H1 (cell line): ENCODE data around the gene ZNF581.
A peak's percentile ranks its signal among the peaks of the same experiment; 100 is the strongest.

Experiments
- CEBPB ChIP-seq: IDR thresholded peaks from 2 replicates; pipeline ENCODE4 v1.6.1; 2012; ENCODE audit warnings: low read depth, low read length
- CREB1 ChIP-seq: IDR thresholded peaks from 2 replicates; pipeline ENCODE4 v1.6.1; 2012; ENCODE audit warnings: inconsistent platforms
- EP300 ChIP-seq, 2 experiments: IDR thresholded peaks; 1 replicate in 1 of 2; 2 replicates in 1 of 2; pipeline ENCODE4 v1.6.1; 2011 to 2012; ENCODE audit warnings: low read depth in 2 of 2, low read length in 2 of 2, mild to moderate bottlenecking in 2 of 2, borderline replicate concordance in 1 of 2, inconsistent platforms in 1 of 2, moderate library complexity in 1 of 2
- EZH2 ChIP-seq: fragments of 200-600 bp; sonication (generic); IDR thresholded peaks from 2 replicates; pipeline ENCODE4 v1.7.1; 2012; ENCODE audit warnings: low read depth, mild to moderate bottlenecking, moderate library complexity, low read length, inconsistent platforms; ENCODE audit not compliant: severe bottlenecking
- JUND ChIP-seq: IDR thresholded peaks from 2 replicates; pipeline ENCODE4 v1.6.1; 2011; ENCODE audit warnings: mild to moderate bottlenecking, improper control_type of control experiment, low read length
- POLR2A ChIP-seq, 2 experiments: IDR thresholded peaks; 1 replicate in 1 of 2; 2 replicates in 1 of 2; pipeline ENCODE4 v1.6.1; 2011; ENCODE audit warnings: low read depth in 2 of 2, low read length in 2 of 2, mild to moderate bottlenecking in 2 of 2; ENCODE audit errors: control extremely low read depth in 1 of 2
- POLR2AphosphoS5 ChIP-seq: IDR thresholded peaks from 2 replicates; pipeline ENCODE4 v1.6.1; 2011; ENCODE audit warnings: low read depth, low read length
- RAD21 ChIP-seq, 2 experiments: IDR thresholded peaks in 1 of 2; conservative IDR thresholded peaks in 1 of 2; 2 replicates each; pipeline ENCODE4 v1.6.1; 2011; ENCODE audit warnings: low read depth in 2 of 2, low read length in 2 of 2, improper control_type of control experiment in 1 of 2, inconsistent platforms in 1 of 2, mild to moderate bottlenecking in 1 of 2, moderate library complexity in 1 of 2
- TAF1 ChIP-seq: IDR thresholded peaks from 2 replicates; pipeline ENCODE4 v1.6.1; 2011; ENCODE audit warnings: mild to moderate bottlenecking, low read depth, low read length
- TBP ChIP-seq: IDR thresholded peaks from 2 replicates; pipeline ENCODE4 v1.6.1; 2011; ENCODE audit warnings: low read depth, low read length, improper control_type of control experiment
- TF ChIP-seq, protein P1 (sequence below), 3 experiments: IDR thresholded peaks; 1 replicate in 2 of 3; 2 replicates in 1 of 3; pipeline versions ENCODE4 v1.5.1 to v1.6.1; 2011; ENCODE audit warnings: low read length in 3 of 3, mild to moderate bottlenecking in 3 of 3, inconsistent platforms in 2 of 3, low read depth in 1 of 3, moderate library complexity in 1 of 3; ENCODE audit not compliant: insufficient read depth in 1 of 3; ENCODE audit errors: control extremely low read depth in 1 of 3
- TF ChIP-seq, protein P2 (sequence below): IDR thresholded peaks from 2 replicates; pipeline ENCODE4 v1.6.1; 2011; ENCODE audit warnings: low read depth, mild to moderate bottlenecking, low read length; ENCODE audit not compliant: insufficient read depth
- TF ChIP-seq, protein P3 (sequence below): IDR thresholded peaks from 2 replicates; pipeline ENCODE4 v1.6.1; 2012; ENCODE audit warnings: inconsistent platforms

DNA sequence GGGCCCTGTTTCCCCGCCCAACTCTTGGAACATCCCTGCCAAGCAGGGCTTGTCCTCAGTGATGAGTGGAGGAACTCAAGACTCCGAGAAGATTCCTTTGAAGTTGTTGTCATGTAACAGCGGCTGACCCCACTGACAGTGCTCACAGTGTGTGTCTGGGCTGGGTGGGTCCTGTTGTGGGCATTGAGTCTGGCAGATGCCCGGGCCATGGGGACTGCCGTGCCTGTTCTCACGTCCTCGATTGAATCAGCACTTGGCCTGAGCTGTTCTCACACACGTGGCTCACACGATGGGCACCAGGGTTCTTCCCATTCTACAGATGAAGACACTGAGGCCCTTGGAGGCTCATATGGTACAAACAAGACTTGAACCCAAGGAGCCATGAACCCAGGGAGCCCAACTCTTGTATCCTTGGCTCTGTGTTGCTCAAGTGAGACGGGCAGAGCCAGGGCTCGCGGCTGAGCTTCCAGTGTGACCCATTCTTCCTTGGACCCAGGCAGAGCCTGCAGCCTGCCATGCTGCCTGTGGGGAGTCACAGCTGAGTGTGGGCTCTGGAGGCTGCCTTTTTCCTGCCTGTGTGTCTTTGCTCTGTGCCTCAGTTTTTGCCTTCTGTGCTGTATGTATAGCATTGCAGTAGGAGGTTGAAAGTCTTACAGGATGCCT is 23.0 kb downstream of the ZNF581 start:
- 0 out of 2 replicates have a peak, but pooled peaks have one; percentile 5 for TF ChIP-seq POLR2AphosphoS5
- TF ChIP-seq EZH2: no peak
- no peak for TF ChIP-seq JUND
- TF ChIP-seq EP300 (IDR thresholded peaks at IDR 0.05; ENCODE audit: borderline replicate concordance in 1 of 2, low read depth in 2 of 2, low read length in 2 of 2): no peak
- TF ChIP-seq, protein P1, sequence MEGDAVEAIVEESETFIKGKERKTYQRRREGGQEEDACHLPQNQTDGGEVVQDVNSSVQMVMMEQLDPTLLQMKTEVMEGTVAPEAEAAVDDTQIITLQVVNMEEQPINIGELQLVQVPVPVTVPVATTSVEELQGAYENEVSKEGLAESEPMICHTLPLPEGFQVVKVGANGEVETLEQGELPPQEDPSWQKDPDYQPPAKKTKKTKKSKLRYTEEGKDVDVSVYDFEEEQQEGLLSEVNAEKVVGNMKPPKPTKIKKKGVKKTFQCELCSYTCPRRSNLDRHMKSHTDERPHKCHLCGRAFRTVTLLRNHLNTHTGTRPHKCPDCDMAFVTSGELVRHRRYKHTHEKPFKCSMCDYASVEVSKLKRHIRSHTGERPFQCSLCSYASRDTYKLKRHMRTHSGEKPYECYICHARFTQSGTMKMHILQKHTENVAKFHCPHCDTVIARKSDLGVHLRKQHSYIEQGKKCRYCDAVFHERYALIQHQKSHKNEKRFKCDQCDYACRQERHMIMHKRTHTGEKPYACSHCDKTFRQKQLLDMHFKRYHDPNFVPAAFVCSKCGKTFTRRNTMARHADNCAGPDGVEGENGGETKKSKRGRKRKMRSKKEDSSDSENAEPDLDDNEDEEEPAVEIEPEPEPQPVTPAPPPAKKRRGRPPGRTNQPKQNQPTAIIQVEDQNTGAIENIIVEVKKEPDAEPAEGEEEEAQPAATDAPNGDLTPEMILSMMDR (IDR thresholded peaks at IDR 0.05; ENCODE audit: control extremely low read depth in 1 of 3, insufficient read depth in 1 of 3, low read depth in 1 of 3, low read length in 3 of 3): no peak
- TF ChIP-seq CREB1: no peak
- TF ChIP-seq TAF1: no peak
- TF ChIP-seq, protein P2, sequence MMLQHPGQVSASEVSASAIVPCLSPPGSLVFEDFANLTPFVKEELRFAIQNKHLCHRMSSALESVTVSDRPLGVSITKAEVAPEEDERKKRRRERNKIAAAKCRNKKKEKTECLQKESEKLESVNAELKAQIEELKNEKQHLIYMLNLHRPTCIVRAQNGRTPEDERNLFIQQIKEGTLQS: no peak
- peak in 1 of 2 experiments; percentile 22; a peak in 1 of 3 replicates for TF ChIP-seq POLR2A (IDR thresholded peaks at IDR 0.05; ENCODE audit: control extremely low read depth in 1 of 2, low read depth in 2 of 2, low read length in 2 of 2)
- TF ChIP-seq, protein P3, sequence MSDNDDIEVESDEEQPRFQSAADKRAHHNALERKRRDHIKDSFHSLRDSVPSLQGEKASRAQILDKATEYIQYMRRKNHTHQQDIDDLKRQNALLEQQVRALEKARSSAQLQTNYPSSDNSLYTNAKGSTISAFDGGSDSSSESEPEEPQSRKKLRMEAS: no peak
- TF ChIP-seq CEBPB: no peak
- no peak for TF ChIP-seq RAD21 (IDR thresholded peaks at IDR 0.05 in 1 of 2, conservative IDR thresholded peaks at IDR 0.05 in 1 of 2; ENCODE audit: low read depth in 2 of 2, low read length in 2 of 2)
- no peak for TF ChIP-seq TBP
